Heart right ventricle (tissue), 16 donors: ENCODE results near the gene FERD3L. TPM values are rescaled to one million over a fixed set of nuclear protein-coding genes. Genes with fewer than 3 reads are reported as not detected.

Source experiments
- ATAC-seq, 8 donors: fragments of 200-7000 bp; cut with Tn5 transposase; one replicate each; pipeline ENCODE4 v1.9.1; 2020; ENCODE audit warnings: mild to moderate bottlenecking in 8 of 8, moderate library complexity in 8 of 8, moderate number of reproducible peaks in 1 of 8
- DNase-seq, 2 donors: peaks; one replicate each; pipeline ENCODE4 v3.0.0-alpha.2; 2020
- H3K27ac ChIP-seq, 10 donors: fragments of 200-600 bp; sonication (generic) in 2 of 10; one replicate each; pipeline versions ENCODE4 v1.5.0 to v1.8.0; 2020 to 2022; ENCODE audit warnings: mild to moderate bottlenecking in 3 of 10
- H3K27me3 ChIP-seq, 7 donors: fragments of 200-600 bp; one replicate each; pipeline ENCODE4 v1.8.0; 2021 to 2022; ENCODE audit warnings: mild to moderate bottlenecking in 2 of 7
- H3K36me3 ChIP-seq, 9 donors: fragments of 200-600 bp; sonication (generic) in 1 of 9; one replicate each; pipeline versions ENCODE4 v1.5.0 to v1.8.0; 2020 to 2022; ENCODE audit warnings: mild to moderate bottlenecking in 2 of 9
- H3K4me1 ChIP-seq, 9 donors: fragments of 200-600 bp; sonication (generic) in 1 of 9; one replicate each; pipeline versions ENCODE4 v1.5.0 to v1.8.0; 2020 to 2022; ENCODE audit warnings: mild to moderate bottlenecking in 4 of 9
- H3K4me3 ChIP-seq, 10 donors: fragments of 200-600 bp; sonication (generic) in 2 of 10; one replicate each; pipeline versions ENCODE4 v1.5.0 to v1.8.0; 2020 to 2022; ENCODE audit warnings: mild to moderate bottlenecking in 7 of 10, moderate library complexity in 2 of 10
- H3K9me3 ChIP-seq, 11 donors: fragments of 200-600 bp in 10 of 11; sonication (generic) in 2 of 11; one replicate each; pipeline versions ENCODE4 v1.5.0 to v1.8.0; 2013 to 2022; ENCODE audit warnings: mild to moderate bottlenecking in 2 of 11, control low read depth in 1 of 11, moderate library complexity in 1 of 11
- WGBS, 2 donors: extraction: QIAGEN DNeasy Blood & Tissue Kit; methylation state at CpG; one replicate each; pipeline ENCODE4 v1.1.7; 2013; ENCODE audit warnings: inconsistent platforms in 1 of 2; 5-methylcytosine and 5-hydroxymethylcytosine counted together
- intact Hi-C, 10 donors: fragments of 100-400 bp; cut with DNase I; formaldehyde crosslinking; loops; one replicate each; pipeline versions ENCODE4 v1.11.1 to v1.14.2; 2022
- polyA plus RNA-seq, 2 donors: library from polyadenylated mRNA; stranded (reverse); fragments of 200-250 nt; gene quantifications; one replicate each; pipeline ENCODE4 v1.2.3, GENCODE V29; 2013
- total RNA-seq, 10 donors: library from RNA; stranded (reverse); fragmentation: NEBNext Ultra II Directional in 3 of 10; extraction: Animal tissue kit (Norgen Biotek cat#: 25700) in 3 of 10; gene quantifications; one replicate each; pipeline versions ENCODE4 v1.2.1 to v1.2.4, GENCODE V29; 2021 to 2023
- TF ChIP-seq, protein P1 (sequence below), 9 donors: fragments of 200-600 bp; sonication (generic) in 2 of 9; IDR thresholded peaks; one replicate each; pipeline versions ENCODE4 v1.5.0 to v1.8.0; 2021 to 2022; ENCODE audit warnings: antibody characterized with exemption in 9 of 9, mild to moderate bottlenecking in 5 of 9, moderate library complexity in 1 of 9
- donor health status: Arrhythmogenic right ventricular cardiomyopathy.
- donor health status: ischemic (EF 13 %, LVEDD 7.1; RV severe dilation, severe dysfunction).
- donor health status: healthy with polysubstance abuse.
- donor health status: DM: no; HTN: yes; CAD: no.
- donor health status: DM: no; HTN: no; CAD: no.
- donor health status: ischemic (EF 25% LVEDD 6.9; RV normal size, moderate dysfunction).
- donor health status: ischemic (EF 25% LVEDD 5.7; RV mildly dilated, moderate dysfunction).
- donor health status: healthy.
- donor health status: DM: yes; HTN: yes; CAD: no.
- donor health status: Ischemic cardiomyopathy.
- donor health status: ischemic (EF 35%, LVEDD 5.7; RV mildly dilated, moderate dysfunction).
- donor health status: nonischemic (EF 11% LVEDD 7.7; RV severe dilation, severe dysfunction).
- donor health status: DM: yes; HTN: yes; CAD: no.
- donor health status: PGD.
- donor health status: ischemic (EF 29% LVEDD 5.4; RV normal size, mild dysfunction).
- donor health status: nonischemic (EF 23%, LVEDD 6.1; RV moderate dilation, normal function).

Gene FERD3L
- total and polyA plus RNA-seq, 12 donors, result 0.09 TPM; not detected in 11

DNA sequence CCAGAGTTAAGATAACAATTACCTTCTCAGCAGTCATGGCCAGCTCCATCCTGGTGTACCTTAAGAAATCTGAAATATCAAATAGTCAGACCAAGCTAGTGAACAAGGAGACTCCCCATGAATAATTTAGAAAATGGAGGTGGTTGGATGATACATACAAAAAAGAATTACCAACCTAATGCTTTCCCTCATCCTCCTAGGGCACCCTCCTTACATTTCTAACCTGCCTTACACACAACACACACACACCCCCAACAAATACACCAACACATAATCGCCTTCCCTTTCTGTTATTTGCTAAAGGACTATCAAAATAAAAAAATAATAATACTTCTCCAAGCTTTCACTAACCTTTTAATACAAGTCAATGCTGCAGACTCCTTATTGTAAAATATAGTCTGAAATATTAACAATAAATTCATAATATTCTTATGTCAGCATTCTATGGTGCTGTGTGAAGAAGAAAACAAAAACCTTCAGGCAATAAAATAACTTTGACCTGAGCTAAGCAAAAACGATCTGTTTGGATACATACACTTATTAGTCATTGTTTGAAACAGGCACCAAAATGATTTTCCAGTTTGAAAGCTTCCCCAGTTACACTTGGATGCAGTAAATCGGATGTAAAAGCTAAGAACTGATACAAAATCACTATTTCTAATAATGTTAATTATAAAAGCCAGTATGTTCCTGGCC, 31.2 kb downstream of the FERD3L start:
- no peak for ATAC-seq
- H3K27ac ChIP-seq, result no peak overlapping the region
- H3K36me3 ChIP-seq, result no peaks in the 10 kb centered on the region
- no peaks in the 10 kb centered on the region for H3K9me3 ChIP-seq
- H3K4me3 ChIP-seq, result no peak overlapping the region
- intact Hi-C loops, result loop anchor here in 1 of 10 donors (10.0 kb wide), 1 partner anchor 759 kb away; no protein-coding TSS in a partner anchor
- peaks cover 0 to 32% (median 18%) of the 10 kb centered on the region in 9 donors for H3K4me1 ChIP-seq
- TF ChIP-seq, protein P1, sequence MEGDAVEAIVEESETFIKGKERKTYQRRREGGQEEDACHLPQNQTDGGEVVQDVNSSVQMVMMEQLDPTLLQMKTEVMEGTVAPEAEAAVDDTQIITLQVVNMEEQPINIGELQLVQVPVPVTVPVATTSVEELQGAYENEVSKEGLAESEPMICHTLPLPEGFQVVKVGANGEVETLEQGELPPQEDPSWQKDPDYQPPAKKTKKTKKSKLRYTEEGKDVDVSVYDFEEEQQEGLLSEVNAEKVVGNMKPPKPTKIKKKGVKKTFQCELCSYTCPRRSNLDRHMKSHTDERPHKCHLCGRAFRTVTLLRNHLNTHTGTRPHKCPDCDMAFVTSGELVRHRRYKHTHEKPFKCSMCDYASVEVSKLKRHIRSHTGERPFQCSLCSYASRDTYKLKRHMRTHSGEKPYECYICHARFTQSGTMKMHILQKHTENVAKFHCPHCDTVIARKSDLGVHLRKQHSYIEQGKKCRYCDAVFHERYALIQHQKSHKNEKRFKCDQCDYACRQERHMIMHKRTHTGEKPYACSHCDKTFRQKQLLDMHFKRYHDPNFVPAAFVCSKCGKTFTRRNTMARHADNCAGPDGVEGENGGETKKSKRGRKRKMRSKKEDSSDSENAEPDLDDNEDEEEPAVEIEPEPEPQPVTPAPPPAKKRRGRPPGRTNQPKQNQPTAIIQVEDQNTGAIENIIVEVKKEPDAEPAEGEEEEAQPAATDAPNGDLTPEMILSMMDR (IDR thresholded peaks at IDR 0.05), result no peak
- H3K27me3 ChIP-seq, result peaks cover 9 to 99% (median 95%) of the 10 kb centered on the region in 7 donors
- DNase-seq, result no peak
- WGBS, 2 donors, result 60 to 62% methylated on average over 3 of the region's 3 CpGs

- peaks cover 4 to 99% (median 93%) of the 10 kb centered on the region in 7 donors for H3K27me3 ChIP-seq
- H3K4me1 ChIP-seq, result peaks cover 0 to 31% (median 14%) of the 10 kb centered on the region in 9 donors
- no peaks in the 10 kb centered on the region for H3K36me3 ChIP-seq
- TF ChIP-seq, protein P1 (IDR thresholded peaks at IDR 0.05), result no peak
- H3K27ac ChIP-seq, result no peak overlapping the region
- peak overlapping the region in 4 of 10 donors; percentile 34 to 49 (median 46) for H3K4me3 ChIP-seq
- ATAC-seq, result no peak
- DNase-seq, result no peak
- WGBS, 2 donors, result 47 to 51% methylated on average over 4 of the region's 4 CpGs
- intact Hi-C loops, result loop anchor here in 1 of 10 donors (10.0 kb wide), 1 partner anchor 758 kb away; no protein-coding TSS in a partner anchor
- H3K9me3 ChIP-seq, result no peaks in the 10 kb centered on the region
Observed at GRCh38 chr7:19113002-19113350, 32.2 kb downstream of the FERD3L start.

DNA sequence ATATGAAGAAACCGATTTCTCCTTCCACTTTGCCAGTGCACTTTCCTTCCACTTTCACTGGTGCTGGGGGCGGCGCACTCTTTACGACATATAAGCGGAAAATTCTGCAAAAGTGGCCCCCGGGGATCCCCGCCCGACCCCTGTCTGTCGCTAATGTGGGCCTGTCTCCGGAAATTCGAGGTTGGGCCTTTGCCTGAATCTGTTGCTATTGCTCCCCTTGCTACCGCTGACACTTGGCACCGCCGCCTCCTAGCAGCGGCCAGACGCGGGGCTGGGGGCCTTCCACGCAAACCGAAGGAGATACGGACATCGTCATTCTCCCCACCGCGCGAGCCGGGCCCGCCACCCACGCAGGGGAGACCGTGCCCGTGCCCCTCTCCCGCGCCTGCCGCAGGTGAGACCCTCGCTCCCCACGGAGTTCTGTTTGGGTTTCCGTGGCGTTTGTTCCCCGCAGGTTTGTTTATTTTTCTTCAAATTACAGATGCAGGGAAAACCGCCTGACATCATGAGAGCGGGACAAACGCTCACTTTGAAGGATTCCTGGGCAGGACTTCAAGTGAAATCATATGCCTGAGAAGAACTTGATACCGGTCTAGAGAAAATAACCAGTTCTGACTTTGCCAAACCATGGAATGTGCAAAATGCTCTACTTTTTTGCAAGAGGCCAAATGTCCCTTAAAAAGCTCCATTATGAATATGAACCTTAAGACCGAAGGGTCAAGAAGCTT, 32.8 kb downstream of the FERD3L start:
- TF ChIP-seq, protein P1 (IDR thresholded peaks at IDR 0.05), result no peak
- H3K36me3 ChIP-seq, result no peaks in the 10 kb centered on the region
- H3K27ac ChIP-seq, result peak overlapping the region in 4 of 10 donors; percentile 11 to 43 (median 20)
- no peak for ATAC-seq
- 21 to 25% methylated on average over 42 of the region's 42 CpGs for WGBS, 2 donors
- peaks cover 0 to 99% (median 93%) of the 10 kb centered on the region in 7 donors for H3K27me3 ChIP-seq
- H3K4me3 ChIP-seq, result peak overlapping the region in 9 of 10 donors; percentile 7 to 49 (median 38)
- DNase-seq, result peak in 1 of 2 donors; percentile 18
- no peaks in the 10 kb centered on the region for H3K9me3 ChIP-seq
- H3K4me1 ChIP-seq, result peaks cover 0 to 32% (median 12%) of the 10 kb centered on the region in 9 donors
- intact Hi-C loops, result loop anchor here in 1 of 10 donors (10.0 kb wide), 1 partner anchor 758 kb away; no protein-coding TSS in a partner anchor

GRCh38 chr7:19111474-19112273, 33.5 kb downstream of the FERD3L start:
- WGBS, 2 donors, result 57 to 62% methylated on average over 15 of the region's 15 CpGs
- no peaks in the 10 kb centered on the region for H3K36me3 ChIP-seq
- intact Hi-C loops, result loop anchor here in 1 of 10 donors (10.0 kb wide), 1 partner anchor 757 kb away; no protein-coding TSS in a partner anchor
- ATAC-seq (no peak), DNase-seq (no peak)
- H3K27me3 ChIP-seq, result peaks cover 0 to 100% (median 95%) of the 10 kb centered on the region in 7 donors
- TF ChIP-seq, protein P1 (IDR thresholded peaks at IDR 0.05), result no peak
- H3K4me1 ChIP-seq, result peaks cover 0 to 39% (median 15%) of the 10 kb centered on the region in 9 donors
- H3K9me3 ChIP-seq, result no peaks in the 10 kb centered on the region
- H3K27ac ChIP-seq, result peak overlapping the region in 2 of 10 donors; percentile 11 to 13
- peak overlapping the region in 8 of 10 donors; percentile 14 to 49 (median 39) for H3K4me3 ChIP-seq
